ENCODE results near the gene SCN8A. TPM values are rescaled to one million over a fixed set of nuclear protein-coding genes. Genes with fewer than 3 reads are reported as not detected.

The SCN8A gene
- total and polyA plus RNA-seq, 2 experiments from 2014 or later = 4.6 to 23.9 TPM

DNA sequence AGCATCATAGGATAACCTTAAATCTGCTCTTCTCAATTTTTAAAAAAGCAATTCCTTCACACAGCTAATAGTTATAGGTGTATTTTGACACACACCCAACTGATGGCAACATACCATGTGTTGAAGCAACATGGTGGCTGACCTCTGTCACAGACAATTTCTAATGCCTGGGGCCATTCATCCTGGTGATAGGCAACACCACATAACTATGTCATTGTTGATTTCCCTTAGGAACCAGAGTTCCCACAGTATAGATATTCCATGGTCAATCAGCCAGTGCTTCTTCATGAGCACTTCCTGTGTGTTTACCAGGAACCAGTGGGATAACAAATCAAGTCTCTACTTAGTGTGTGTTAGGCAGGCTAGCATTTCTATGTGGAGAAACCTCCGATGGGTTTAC lies 169.2 kb downstream of the SCN8A start:
- ATAC-seq = no peak
- no peaks in the 10 kb centered on the region for H3K27me3 Mint-ChIP-seq (ENCODE audit: insufficient read depth, low read depth, poor library complexity)
- TF ChIP-seq CREB1 (CRISPR knock-in tag; IDR thresholded peaks at IDR 0.05; ENCODE audit: low read depth) = no peak
- no peak for TF ChIP-seq NANOG (IDR thresholded peaks at IDR 0.05; ENCODE audit: borderline replicate concordance)
- TF ChIP-seq, protein P1, sequence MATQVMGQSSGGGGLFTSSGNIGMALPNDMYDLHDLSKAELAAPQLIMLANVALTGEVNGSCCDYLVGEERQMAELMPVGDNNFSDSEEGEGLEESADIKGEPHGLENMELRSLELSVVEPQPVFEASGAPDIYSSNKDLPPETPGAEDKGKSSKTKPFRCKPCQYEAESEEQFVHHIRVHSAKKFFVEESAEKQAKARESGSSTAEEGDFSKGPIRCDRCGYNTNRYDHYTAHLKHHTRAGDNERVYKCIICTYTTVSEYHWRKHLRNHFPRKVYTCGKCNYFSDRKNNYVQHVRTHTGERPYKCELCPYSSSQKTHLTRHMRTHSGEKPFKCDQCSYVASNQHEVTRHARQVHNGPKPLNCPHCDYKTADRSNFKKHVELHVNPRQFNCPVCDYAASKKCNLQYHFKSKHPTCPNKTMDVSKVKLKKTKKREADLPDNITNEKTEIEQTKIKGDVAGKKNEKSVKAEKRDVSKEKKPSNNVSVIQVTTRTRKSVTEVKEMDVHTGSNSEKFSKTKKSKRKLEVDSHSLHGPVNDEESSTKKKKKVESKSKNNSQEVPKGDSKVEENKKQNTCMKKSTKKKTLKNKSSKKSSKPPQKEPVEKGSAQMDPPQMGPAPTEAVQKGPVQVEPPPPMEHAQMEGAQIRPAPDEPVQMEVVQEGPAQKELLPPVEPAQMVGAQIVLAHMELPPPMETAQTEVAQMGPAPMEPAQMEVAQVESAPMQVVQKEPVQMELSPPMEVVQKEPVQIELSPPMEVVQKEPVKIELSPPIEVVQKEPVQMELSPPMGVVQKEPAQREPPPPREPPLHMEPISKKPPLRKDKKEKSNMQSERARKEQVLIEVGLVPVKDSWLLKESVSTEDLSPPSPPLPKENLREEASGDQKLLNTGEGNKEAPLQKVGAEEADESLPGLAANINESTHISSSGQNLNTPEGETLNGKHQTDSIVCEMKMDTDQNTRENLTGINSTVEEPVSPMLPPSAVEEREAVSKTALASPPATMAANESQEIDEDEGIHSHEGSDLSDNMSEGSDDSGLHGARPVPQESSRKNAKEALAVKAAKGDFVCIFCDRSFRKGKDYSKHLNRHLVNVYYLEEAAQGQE (IDR thresholded peaks at IDR 0.05; ENCODE audit: unreplicated experiment) = no peak
- no peak for TF ChIP-seq STAT1 (IDR thresholded peaks at IDR 0.05; ENCODE audit: unreplicated experiment)
- no peak for TF ChIP-seq EZH2 (IDR thresholded peaks at IDR 0.05; ENCODE audit: low read depth, unreplicated experiment)
- TF ChIP-seq JUNB (IDR thresholded peaks at IDR 0.05; ENCODE audit: unreplicated experiment) = no peak
- TF ChIP-seq ZNF331 (CRISPR knock-in tag; IDR thresholded peaks at IDR 0.05; ENCODE audit: low read depth) = no peak
- TF ChIP-seq, protein P2, sequence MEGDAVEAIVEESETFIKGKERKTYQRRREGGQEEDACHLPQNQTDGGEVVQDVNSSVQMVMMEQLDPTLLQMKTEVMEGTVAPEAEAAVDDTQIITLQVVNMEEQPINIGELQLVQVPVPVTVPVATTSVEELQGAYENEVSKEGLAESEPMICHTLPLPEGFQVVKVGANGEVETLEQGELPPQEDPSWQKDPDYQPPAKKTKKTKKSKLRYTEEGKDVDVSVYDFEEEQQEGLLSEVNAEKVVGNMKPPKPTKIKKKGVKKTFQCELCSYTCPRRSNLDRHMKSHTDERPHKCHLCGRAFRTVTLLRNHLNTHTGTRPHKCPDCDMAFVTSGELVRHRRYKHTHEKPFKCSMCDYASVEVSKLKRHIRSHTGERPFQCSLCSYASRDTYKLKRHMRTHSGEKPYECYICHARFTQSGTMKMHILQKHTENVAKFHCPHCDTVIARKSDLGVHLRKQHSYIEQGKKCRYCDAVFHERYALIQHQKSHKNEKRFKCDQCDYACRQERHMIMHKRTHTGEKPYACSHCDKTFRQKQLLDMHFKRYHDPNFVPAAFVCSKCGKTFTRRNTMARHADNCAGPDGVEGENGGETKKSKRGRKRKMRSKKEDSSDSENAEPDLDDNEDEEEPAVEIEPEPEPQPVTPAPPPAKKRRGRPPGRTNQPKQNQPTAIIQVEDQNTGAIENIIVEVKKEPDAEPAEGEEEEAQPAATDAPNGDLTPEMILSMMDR (conservative IDR thresholded peaks at IDR 0.05; ENCODE audit: low read depth in 2 of 2) = no peak
- no peak for TF ChIP-seq ZNF114 (CRISPR knock-in tag; IDR thresholded peaks at IDR 0.05)
- no peak for TF ChIP-seq EZH2phosphoT487 (IDR thresholded peaks at IDR 0.05; ENCODE audit: unreplicated experiment)
- TF ChIP-seq, protein P3, sequence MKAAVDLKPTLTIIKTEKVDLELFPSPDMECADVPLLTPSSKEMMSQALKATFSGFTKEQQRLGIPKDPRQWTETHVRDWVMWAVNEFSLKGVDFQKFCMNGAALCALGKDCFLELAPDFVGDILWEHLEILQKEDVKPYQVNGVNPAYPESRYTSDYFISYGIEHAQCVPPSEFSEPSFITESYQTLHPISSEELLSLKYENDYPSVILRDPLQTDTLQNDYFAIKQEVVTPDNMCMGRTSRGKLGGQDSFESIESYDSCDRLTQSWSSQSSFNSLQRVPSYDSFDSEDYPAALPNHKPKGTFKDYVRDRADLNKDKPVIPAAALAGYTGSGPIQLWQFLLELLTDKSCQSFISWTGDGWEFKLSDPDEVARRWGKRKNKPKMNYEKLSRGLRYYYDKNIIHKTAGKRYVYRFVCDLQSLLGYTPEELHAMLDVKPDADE (IDR thresholded peaks at IDR 0.05) = no peak
- TF ChIP-seq, protein P4, sequence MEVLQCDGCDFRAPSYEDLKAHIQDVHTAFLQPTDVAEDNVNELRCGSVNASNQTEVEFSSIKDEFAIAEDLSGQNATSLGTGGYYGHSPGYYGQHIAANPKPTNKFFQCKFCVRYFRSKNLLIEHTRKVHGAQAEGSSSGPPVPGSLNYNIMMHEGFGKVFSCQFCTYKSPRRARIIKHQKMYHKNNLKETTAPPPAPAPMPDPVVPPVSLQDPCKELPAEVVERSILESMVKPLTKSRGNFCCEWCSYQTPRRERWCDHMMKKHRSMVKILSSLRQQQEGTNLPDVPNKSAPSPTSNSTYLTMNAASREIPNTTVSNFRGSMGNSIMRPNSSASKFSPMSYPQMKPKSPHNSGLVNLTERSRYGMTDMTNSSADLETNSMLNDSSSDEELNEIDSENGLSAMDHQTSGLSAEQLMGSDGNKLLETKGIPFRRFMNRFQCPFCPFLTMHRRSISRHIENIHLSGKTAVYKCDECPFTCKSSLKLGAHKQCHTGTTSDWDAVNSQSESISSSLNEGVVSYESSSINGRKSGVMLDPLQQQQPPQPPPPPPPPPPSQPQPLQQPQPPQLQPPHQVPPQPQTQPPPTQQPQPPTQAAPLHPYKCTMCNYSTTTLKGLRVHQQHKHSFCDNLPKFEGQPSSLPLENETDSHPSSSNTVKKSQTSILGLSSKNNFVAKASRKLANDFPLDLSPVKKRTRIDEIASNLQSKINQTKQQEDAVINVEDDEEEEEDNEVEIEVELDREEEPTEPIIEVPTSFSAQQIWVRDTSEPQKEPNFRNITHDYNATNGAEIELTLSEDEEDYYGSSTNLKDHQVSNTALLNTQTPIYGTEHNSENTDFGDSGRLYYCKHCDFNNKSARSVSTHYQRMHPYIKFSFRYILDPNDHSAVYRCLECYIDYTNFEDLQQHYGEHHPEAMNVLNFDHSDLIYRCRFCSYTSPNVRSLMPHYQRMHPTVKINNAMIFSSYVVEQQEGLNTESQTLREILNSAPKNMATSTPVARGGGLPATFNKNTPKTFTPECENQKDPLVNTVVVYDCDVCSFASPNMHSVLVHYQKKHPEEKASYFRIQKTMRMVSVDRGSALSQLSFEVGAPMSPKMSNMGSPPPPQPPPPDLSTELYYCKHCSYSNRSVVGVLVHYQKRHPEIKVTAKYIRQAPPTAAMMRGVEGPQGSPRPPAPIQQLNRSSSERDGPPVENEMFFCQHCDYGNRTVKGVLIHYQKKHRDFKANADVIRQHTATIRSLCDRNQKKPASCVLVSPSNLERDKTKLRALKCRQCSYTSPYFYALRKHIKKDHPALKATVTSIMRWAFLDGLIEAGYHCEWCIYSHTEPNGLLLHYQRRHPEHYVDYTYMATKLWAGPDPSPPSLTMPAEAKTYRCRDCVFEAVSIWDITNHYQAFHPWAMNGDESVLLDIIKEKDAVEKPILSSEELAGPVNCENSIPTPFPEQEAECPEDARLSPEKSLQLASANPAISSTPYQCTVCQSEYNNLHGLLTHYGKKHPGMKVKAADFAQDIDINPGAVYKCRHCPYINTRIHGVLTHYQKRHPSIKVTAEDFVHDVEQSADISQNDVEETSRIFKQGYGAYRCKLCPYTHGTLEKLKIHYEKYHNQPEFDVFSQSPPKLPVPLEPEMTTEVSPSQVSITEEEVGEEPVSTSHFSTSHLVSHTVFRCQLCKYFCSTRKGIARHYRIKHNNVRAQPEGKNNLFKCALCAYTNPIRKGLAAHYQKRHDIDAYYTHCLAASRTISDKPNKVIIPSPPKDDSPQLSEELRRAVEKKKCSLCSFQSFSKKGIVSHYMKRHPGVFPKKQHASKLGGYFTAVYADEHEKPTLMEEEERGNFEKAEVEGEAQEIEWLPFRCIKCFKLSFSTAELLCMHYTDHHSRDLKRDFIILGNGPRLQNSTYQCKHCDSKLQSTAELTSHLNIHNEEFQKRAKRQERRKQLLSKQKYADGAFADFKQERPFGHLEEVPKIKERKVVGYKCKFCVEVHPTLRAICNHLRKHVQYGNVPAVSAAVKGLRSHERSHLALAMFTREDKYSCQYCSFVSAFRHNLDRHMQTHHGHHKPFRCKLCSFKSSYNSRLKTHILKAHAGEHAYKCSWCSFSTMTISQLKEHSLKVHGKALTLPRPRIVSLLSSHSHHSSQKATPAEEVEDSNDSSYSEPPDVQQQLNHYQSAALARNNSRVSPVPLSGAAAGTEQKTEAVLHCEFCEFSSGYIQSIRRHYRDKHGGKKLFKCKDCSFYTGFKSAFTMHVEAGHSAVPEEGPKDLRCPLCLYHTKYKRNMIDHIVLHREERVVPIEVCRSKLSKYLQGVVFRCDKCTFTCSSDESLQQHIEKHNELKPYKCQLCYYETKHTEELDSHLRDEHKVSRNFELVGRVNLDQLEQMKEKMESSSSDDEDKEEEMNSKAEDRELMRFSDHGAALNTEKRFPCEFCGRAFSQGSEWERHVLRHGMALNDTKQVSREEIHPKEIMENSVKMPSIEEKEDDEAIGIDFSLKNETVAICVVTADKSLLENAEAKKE (CRISPR knock-in tag; IDR thresholded peaks at IDR 0.05) = no peak
- TF ChIP-seq POLR2AphosphoS5 (IDR thresholded peaks at IDR 0.05; ENCODE audit: low read depth) = no peak
- no peaks in the 10 kb centered on the region for H3K4me1 Mint-ChIP-seq
- Histone ChIP-seq H3K4me2 (no peak overlapping the region), H4K20me1 (replicated peaks; ENCODE audit: insufficient read depth) (no peaks in the 10 kb centered on the region; the same call in 1 of the 2 replicates), H3K79me2 (replicated peaks; ENCODE audit: insufficient read depth) (no peaks in the 10 kb centered on the region), H3K36me3 (ENCODE audit: insufficient read depth) (no peaks in the 10 kb centered on the region), H3K9me2 (ENCODE audit: insufficient read depth) (no peaks in the 10 kb centered on the region), H3K27ac (ENCODE audit: low read depth) (no peak overlapping the region), H2AFZ (no peak overlapping the region), H3F3A (replicated peaks; ENCODE audit: low read depth) (no peaks in the 10 kb centered on the region), H3K27me3 (ENCODE audit: insufficient read depth) (no peaks in the 10 kb centered on the region), H3K4me3 (no peak overlapping the region), H3K4me1 (ENCODE audit: insufficient read depth) (no peaks in the 10 kb centered on the region)
- no peak overlapping the region for H3K4me3 Mint-ChIP-seq
- no peaks in the 10 kb centered on the region for H3K9me3 Mint-ChIP-seq
- DNase-seq (ENCODE audit: low spot score) = no peak
- no peak overlapping the region for H3K27ac Mint-ChIP-seq
- H3K36me3 Mint-ChIP-seq (ENCODE audit: low read depth) = peaks cover 6% of the 10 kb centered on the region; the same call in 2 of the 3 replicates

Measured in GM23338 (cell line).